Measurements from ENCODE around the gene WSCD2.
A peak's percentile ranks its signal among the peaks of the same experiment; 100 is the strongest.

Gene WSCD2

GRCh38 chr12:108254030-108254429, 124.9 kb downstream of the WSCD2 start:
- H3K27ac ChIP-seq: no peak overlapping the region
- H3K36me3 ChIP-seq: no peaks in the 10 kb centered on the region
- H3K9ac ChIP-seq: no peak overlapping the region
- peak overlapping the region in 9 of 11 experiments; percentile 38 to 82 (median 64); a peak in 17 of 22 replicates for H3K4me2 ChIP-seq
- H3K4me3 ChIP-seq: no peak overlapping the region
- H3K27me3 ChIP-seq: no peaks in the 10 kb centered on the region
- peaks cover 0 to 6% (median 0%) of the 10 kb centered on the region in 11 experiments; a peak in 4 of 22 replicates for H3K9me3 ChIP-seq (replicated peaks in 1 of 11)
- TF ChIP-seq Cebpa-rat (IDR thresholded peaks at IDR 0.05): no peak
- peaks cover 19 to 30% (median 24%) of the 10 kb centered on the region in 10 experiments for H3K4me1 ChIP-seq
- no peaks in the 10 kb centered on the region for H4K20me1 ChIP-seq

GRCh38 chr12:108254517-108255251, 125.6 kb downstream of the WSCD2 start:
- Histone ChIP-seq H3K27me3 (no peaks in the 10 kb centered on the region), H3K9ac (no peak overlapping the region), H3K27ac (no peak overlapping the region), H3K4me3 (no peak overlapping the region), H3K9me3 (replicated peaks in 1 of 11) (peaks cover under 1 to 13% (median 6%) of the 10 kb centered on the region in 11 experiments; a peak in 17 of 22 replicates), H3K4me1 (peaks cover 19 to 30% (median 24%) of the 10 kb centered on the region in 10 experiments), H3K36me3 (no peaks in the 10 kb centered on the region), H3K4me2 (peak overlapping the region in 9 of 11 experiments; percentile 38 to 82 (median 64); a peak in 16 of 22 replicates), H4K20me1 (no peaks in the 10 kb centered on the region)
- no peak for TF ChIP-seq Cebpa-rat (IDR thresholded peaks at IDR 0.05)

GRCh38 chr12:108255252-108255602, 126.1 kb downstream of the WSCD2 start:
- Histone ChIP-seq H4K20me1 (no peaks in the 10 kb centered on the region), H3K27ac (no peak overlapping the region), H3K4me3 (no peak overlapping the region), H3K9ac (no peak overlapping the region), H3K4me1 (peaks cover 19 to 30% (median 24%) of the 10 kb centered on the region in 10 experiments), H3K4me2 (no peak overlapping the region), H3K27me3 (no peaks in the 10 kb centered on the region), H3K36me3 (no peaks in the 10 kb centered on the region), H3K9me3 (replicated peaks in 1 of 11) (peaks cover 6 to 18% (median 11%) of the 10 kb centered on the region in 11 experiments; a peak in 19 of 22 replicates)
- no peak for TF ChIP-seq Cebpa-rat (IDR thresholded peaks at IDR 0.05)

- no peak overlapping the region for H3K9ac ChIP-seq
- H3K9me3 ChIP-seq (replicated peaks in 1 of 11): peaks cover 23 to 36% (median 28%) of the 10 kb centered on the region in 11 experiments
- no peak overlapping the region for H3K27ac ChIP-seq
- H4K20me1 ChIP-seq: no peaks in the 10 kb centered on the region
- H3K4me3 ChIP-seq: no peak overlapping the region
- TF ChIP-seq Cebpa-rat (IDR thresholded peaks at IDR 0.05): no peak
- H3K27me3 ChIP-seq: no peaks in the 10 kb centered on the region
- H3K36me3 ChIP-seq: no peaks in the 10 kb centered on the region
- peaks cover 19 to 30% (median 24%) of the 10 kb centered on the region in 10 experiments for H3K4me1 ChIP-seq
- H3K4me2 ChIP-seq: 0 out of 22 replicates have a peak overlapping the region, but pooled peaks of 1 of the 11 experiments have one; percentile 10
Measured at GRCh38 chr12:108257004-108257403, 127.9 kb downstream of the WSCD2 start.

GRCh38 chr12:108257610-108258106, 128.6 kb downstream of the WSCD2 start:
- Histone ChIP-seq H3K27me3 (no peaks in the 10 kb centered on the region), H3K36me3 (no peaks in the 10 kb centered on the region), H3K4me3 (no peak overlapping the region), H3K4me2 (no peak overlapping the region), H4K20me1 (no peaks in the 10 kb centered on the region), H3K27ac (no peak overlapping the region), H3K9ac (no peak overlapping the region), H3K9me3 (replicated peaks in 1 of 11) (peaks cover 23 to 37% (median 29%) of the 10 kb centered on the region in 11 experiments), H3K4me1 (peaks cover 18 to 25% (median 20%) of the 10 kb centered on the region in 10 experiments)
- no peak for TF ChIP-seq Cebpa-rat (IDR thresholded peaks at IDR 0.05)

- H3K27ac ChIP-seq: no peak overlapping the region
- no peaks in the 10 kb centered on the region for H4K20me1 ChIP-seq
- no peaks in the 10 kb centered on the region for H3K36me3 ChIP-seq
- no peak for TF ChIP-seq Cebpa-rat (IDR thresholded peaks at IDR 0.05)
- no peak overlapping the region for H3K9ac ChIP-seq
- H3K4me3 ChIP-seq: no peak overlapping the region
- peaks cover 0 to 10% (median 0%) of the 10 kb centered on the region in 10 experiments; a peak in 3 of 20 replicates for H3K4me1 ChIP-seq
- peaks cover 23 to 37% (median 29%) of the 10 kb centered on the region in 11 experiments for H3K9me3 ChIP-seq (replicated peaks in 1 of 11)
- no peak overlapping the region for H3K4me2 ChIP-seq
- no peaks in the 10 kb centered on the region for H3K27me3 ChIP-seq
Measured at GRCh38 chr12:108260039-108260438, 131.0 kb downstream of the WSCD2 start.

- Histone ChIP-seq H3K4me2 (no peak overlapping the region), H3K9me3 (replicated peaks in 1 of 11) (peaks cover 23 to 37% (median 29%) of the 10 kb centered on the region in 11 experiments), H3K36me3 (no peaks in the 10 kb centered on the region), H3K27ac (no peak overlapping the region), H3K4me3 (no peak overlapping the region), H3K4me1 (peaks cover 0 to 6% (median 0%) of the 10 kb centered on the region in 10 experiments; a peak in 3 of 20 replicates), H3K27me3 (no peaks in the 10 kb centered on the region), H4K20me1 (no peaks in the 10 kb centered on the region), H3K9ac (no peak overlapping the region)
- TF ChIP-seq Cebpa-rat (IDR thresholded peaks at IDR 0.05): no peak
Measured at GRCh38 chr12:108260969-108261368, 131.9 kb downstream of the WSCD2 start.

GRCh38 chr12:108265505-108265904, 136.4 kb downstream of the WSCD2 start:
- Histone ChIP-seq H4K20me1 (no peaks in the 10 kb centered on the region), H3K36me3 (no peaks in the 10 kb centered on the region), H3K9me3 (replicated peaks in 1 of 11) (peaks cover 12 to 23% (median 16%) of the 10 kb centered on the region in 11 experiments), H3K4me1 (peaks cover 0 to 24% (median 3%) of the 10 kb centered on the region in 10 experiments; a peak in 9 of 20 replicates), H3K9ac (no peak overlapping the region), H3K4me3 (no peak overlapping the region), H3K4me2 (no peak overlapping the region), H3K27me3 (no peaks in the 10 kb centered on the region), H3K27ac (no peak overlapping the region)
- no peak for TF ChIP-seq Cebpa-rat (IDR thresholded peaks at IDR 0.05)

GRCh38 chr12:108266131-108266530, 137.0 kb downstream of the WSCD2 start:
- Histone ChIP-seq H3K36me3 (no peaks in the 10 kb centered on the region), H3K27me3 (no peaks in the 10 kb centered on the region), H3K4me1 (peaks cover 0 to 30% (median 4%) of the 10 kb centered on the region in 10 experiments; a peak in 9 of 20 replicates), H3K4me3 (no peak overlapping the region), H3K4me2 (no peak overlapping the region), H3K9me3 (replicated peaks in 1 of 11) (peaks cover 5 to 17% (median 10%) of the 10 kb centered on the region in 11 experiments; a peak in 21 of 22 replicates), H4K20me1 (no peaks in the 10 kb centered on the region), H3K9ac (no peak overlapping the region), H3K27ac (no peak overlapping the region)
- TF ChIP-seq Cebpa-rat (IDR thresholded peaks at IDR 0.05): no peak
